ENCODE data around the gene GRB10. TPM values are rescaled to one million over a fixed set of nuclear protein-coding genes. Genes with fewer than 3 reads are reported as not detected.

GRB10 gene
- polyA plus RNA-seq, 3 donors: 1.3 to 3.1 (median 1.5) TPM

DNA sequence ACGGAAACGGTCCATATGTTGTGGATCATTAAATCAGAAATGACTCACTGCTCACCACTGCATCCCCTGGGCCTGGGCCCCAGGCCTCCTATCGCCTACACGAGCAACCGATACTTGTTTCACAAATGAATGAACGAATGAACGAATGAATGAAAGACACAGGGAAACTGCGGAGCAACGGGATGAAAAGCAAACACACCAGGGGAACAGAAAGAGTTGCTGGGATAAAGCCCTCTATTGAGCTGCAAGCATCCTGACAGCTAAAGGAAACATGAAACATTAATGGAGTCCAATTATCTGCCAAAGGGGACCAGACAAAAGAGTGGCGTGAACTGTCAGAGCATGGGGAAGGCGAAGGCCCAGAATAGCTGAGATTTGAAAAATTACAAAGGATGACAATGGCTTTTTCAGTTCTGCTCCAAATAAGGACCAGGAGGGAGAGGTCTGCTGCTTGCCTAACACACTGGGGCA lies 92.1 kb downstream of the GRB10 start:
- H3K4me3 ChIP-seq (replicated peaks in 1 of 3; ENCODE audit: low read depth in 2 of 3, low read length in 3 of 3): no peak overlapping the region
- no peak for DNase-seq
- intact Hi-C loops (cut with micrococcal nuclease): no loop called here
- H3K27ac Mint-ChIP-seq: no peak overlapping the region
- H3K36me3 ChIP-seq (replicated peaks in 1 of 2; ENCODE audit: control insufficient read depth in 1 of 2, insufficient read depth in 2 of 2, low read length in 2 of 2): no peaks in the 10 kb centered on the region
- H3K79me2 ChIP-seq (ENCODE audit: insufficient read depth, low read length): no peaks in the 10 kb centered on the region
- no peak overlapping the region for H3K9ac ChIP-seq (ENCODE audit: insufficient read depth, low read length, poor library complexity, severe bottlenecking)
- no peaks in the 10 kb centered on the region for H3K9me3 ChIP-seq (replicated peaks in 1 of 2; ENCODE audit: control insufficient read depth in 1 of 2, insufficient read depth in 1 of 2, low read length in 2 of 2)
- H4K20me1 ChIP-seq (ENCODE audit: insufficient read depth, low read length): no peaks in the 10 kb centered on the region
- H3K36me3 Mint-ChIP-seq: peaks cover 4% of the 10 kb centered on the region in 2 donors
- TF ChIP-seq, protein P1, sequence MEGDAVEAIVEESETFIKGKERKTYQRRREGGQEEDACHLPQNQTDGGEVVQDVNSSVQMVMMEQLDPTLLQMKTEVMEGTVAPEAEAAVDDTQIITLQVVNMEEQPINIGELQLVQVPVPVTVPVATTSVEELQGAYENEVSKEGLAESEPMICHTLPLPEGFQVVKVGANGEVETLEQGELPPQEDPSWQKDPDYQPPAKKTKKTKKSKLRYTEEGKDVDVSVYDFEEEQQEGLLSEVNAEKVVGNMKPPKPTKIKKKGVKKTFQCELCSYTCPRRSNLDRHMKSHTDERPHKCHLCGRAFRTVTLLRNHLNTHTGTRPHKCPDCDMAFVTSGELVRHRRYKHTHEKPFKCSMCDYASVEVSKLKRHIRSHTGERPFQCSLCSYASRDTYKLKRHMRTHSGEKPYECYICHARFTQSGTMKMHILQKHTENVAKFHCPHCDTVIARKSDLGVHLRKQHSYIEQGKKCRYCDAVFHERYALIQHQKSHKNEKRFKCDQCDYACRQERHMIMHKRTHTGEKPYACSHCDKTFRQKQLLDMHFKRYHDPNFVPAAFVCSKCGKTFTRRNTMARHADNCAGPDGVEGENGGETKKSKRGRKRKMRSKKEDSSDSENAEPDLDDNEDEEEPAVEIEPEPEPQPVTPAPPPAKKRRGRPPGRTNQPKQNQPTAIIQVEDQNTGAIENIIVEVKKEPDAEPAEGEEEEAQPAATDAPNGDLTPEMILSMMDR (IDR thresholded peaks at IDR 0.05): no peak
- peaks cover 17% of the 10 kb centered on the region for H3K4me1 Mint-ChIP-seq
- H3K27me3 Mint-ChIP-seq (ENCODE audit: low read depth in 3 of 3): peaks cover 0 to 1% (median 0%) of the 10 kb centered on the region in 3 donors
- H3K4me2 ChIP-seq (replicated peaks; ENCODE audit: extremely low read depth, low read length, poor library complexity, severe bottlenecking): no peak overlapping the region
- H3K4me1 ChIP-seq (ENCODE audit: control insufficient read depth in 1 of 2, insufficient read depth in 2 of 2, low read length in 2 of 2): no peaks in the 10 kb centered on the region
- WGBS (ENCODE audit: insufficient coverage): 96% methylated on average over 9 of the region's 11 CpGs
- no peak overlapping the region for H2AFZ ChIP-seq (ENCODE audit: insufficient read depth, low read depth, low read length, poor library complexity, severe bottlenecking)
- H3K27ac ChIP-seq (ENCODE audit: low read depth in 1 of 2, low read length in 2 of 2): no peak overlapping the region
- no peaks in the 10 kb centered on the region for H3K27me3 ChIP-seq (ENCODE audit: control insufficient read depth in 2 of 2, insufficient read depth in 2 of 2, low read length in 2 of 2)
- no peaks in the 10 kb centered on the region for H3K9me3 Mint-ChIP-seq
- H3K4me3 Mint-ChIP-seq: no peak overlapping the region

DNA sequence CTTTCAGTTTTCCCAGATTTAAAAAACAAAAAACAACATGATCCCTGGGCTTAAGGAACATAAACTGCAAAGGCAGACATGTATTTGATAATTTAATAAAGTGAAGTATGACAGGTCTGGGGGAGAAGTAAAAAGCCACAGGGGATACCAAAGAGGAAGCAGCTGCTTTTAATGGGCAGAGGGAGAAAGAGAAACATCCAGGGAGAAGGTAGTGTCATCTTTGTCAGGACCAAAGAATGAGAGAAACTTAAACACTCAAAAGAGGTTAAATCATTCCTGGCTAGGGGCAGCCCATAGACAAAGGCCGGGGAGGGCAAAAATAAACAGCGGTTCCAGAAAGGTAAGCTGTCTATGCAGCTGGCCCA lies 94.5 kb downstream of the GRB10 start:
- DNase-seq: no peak
- Histone ChIP-seq H3K4me2 (replicated peaks; ENCODE audit: extremely low read depth, low read length, poor library complexity, severe bottlenecking) (no peak overlapping the region), H3K36me3 (replicated peaks in 1 of 2; ENCODE audit: control insufficient read depth in 1 of 2, insufficient read depth in 2 of 2, low read length in 2 of 2) (no peaks in the 10 kb centered on the region), H3K27ac (ENCODE audit: low read depth in 1 of 2, low read length in 2 of 2) (no peak overlapping the region), H3K9ac (ENCODE audit: insufficient read depth, low read length, poor library complexity, severe bottlenecking) (no peak overlapping the region), H4K20me1 (ENCODE audit: insufficient read depth, low read length) (no peaks in the 10 kb centered on the region), H3K27me3 (ENCODE audit: control insufficient read depth in 2 of 2, insufficient read depth in 2 of 2, low read length in 2 of 2) (no peaks in the 10 kb centered on the region), H3K4me3 (replicated peaks in 1 of 3; ENCODE audit: low read depth in 2 of 3, low read length in 3 of 3) (no peak overlapping the region), H3K9me3 (replicated peaks in 1 of 2; ENCODE audit: control insufficient read depth in 1 of 2, insufficient read depth in 1 of 2, low read length in 2 of 2) (no peaks in the 10 kb centered on the region), H2AFZ (ENCODE audit: insufficient read depth, low read depth, low read length, poor library complexity, severe bottlenecking) (no peak overlapping the region), H3K79me2 (ENCODE audit: insufficient read depth, low read length) (no peaks in the 10 kb centered on the region), H3K4me1 (ENCODE audit: control insufficient read depth in 1 of 2, insufficient read depth in 2 of 2, low read length in 2 of 2) (no peaks in the 10 kb centered on the region)
- intact Hi-C loops (cut with micrococcal nuclease): no loop called here
- Mint-ChIP-seq H3K27ac (no peak overlapping the region), H3K9me3 (no peaks in the 10 kb centered on the region), H3K27me3 (ENCODE audit: low read depth in 3 of 3) (no peaks in the 10 kb centered on the region), H3K4me3 (no peak overlapping the region), H3K4me1 (peaks cover 14% of the 10 kb centered on the region), H3K36me3 (peaks cover 4% of the 10 kb centered on the region in 2 donors)
- WGBS (ENCODE audit: insufficient coverage): 100% methylated on average over 2 of the region's 2 CpGs
- TF ChIP-seq, protein P1 (IDR thresholded peaks at IDR 0.05): no peak

All from CD14-positive monocyte (primary cell).